Chondrocyte (in vitro differentiated cells): Measurements from ENCODE around the gene GJB1. TPM values are rescaled to one million over a fixed set of nuclear protein-coding genes. Genes with fewer than 3 reads are reported as not detected.

ENCODE experiments used
- DNase-seq: peaks from one replicate; pipeline ENCODE4 v3.0.0; 2021; ENCODE audit warnings: mixed read lengths, low spot score
- H3K27ac Mint-ChIP-seq: one replicate; pipeline ENCODE4 v1.8.0; 2021; ENCODE audit warnings: mild to moderate bottlenecking, moderate library complexity, mixed read lengths; ENCODE audit not compliant: unreplicated experiment
- H3K27me3 Mint-ChIP-seq: 2 replicates; pipeline ENCODE4 v1.8.0; 2021; ENCODE audit warnings: low read depth, mixed read lengths
- H3K36me3 Mint-ChIP-seq: 2 replicates; pipeline ENCODE4 v1.8.0; 2021; ENCODE audit warnings: low read depth, mixed read lengths
- H3K4me1 Mint-ChIP-seq: 2 replicates; pipeline ENCODE4 v1.8.0; 2021; ENCODE audit warnings: low read depth, mild to moderate bottlenecking, mixed read lengths
- H3K4me3 Mint-ChIP-seq: one replicate; pipeline ENCODE4 v1.8.0; 2021; ENCODE audit warnings: mild to moderate bottlenecking, moderate library complexity, mixed read lengths; ENCODE audit not compliant: unreplicated experiment
- H3K9me3 Mint-ChIP-seq: 2 replicates; pipeline ENCODE4 v1.8.0; 2021; ENCODE audit warnings: low read depth, mixed read lengths
- CTCF ChIP-seq: fragments of 200-600 bp; sonication (generic); IDR thresholded peaks from 2 replicates; pipeline ENCODE4 v1.5.0; 2021; ENCODE audit warnings: antibody characterized with exemption, mild to moderate bottlenecking, moderate library complexity
- total RNA-seq: library from RNA; stranded (reverse); gene quantifications from 3 replicates; pipeline ENCODE4 v1.2.1, GENCODE V29; 2021

The GJB1 gene
- total RNA-seq, 1 donor from 2014 or later: not detected

GRCh38 chrX:71183341-71183740 is 39.7 kb upstream of the GJB1 start:
- TF ChIP-seq CTCF: no peak
- peaks cover 14% of the 10 kb centered on the region for H3K4me1 Mint-ChIP-seq
- DNase-seq: no peak
- no peaks in the 10 kb centered on the region for H3K9me3 Mint-ChIP-seq
- H3K4me3 Mint-ChIP-seq: no peak overlapping the region
- H3K27ac Mint-ChIP-seq: no peak overlapping the region
- H3K36me3 Mint-ChIP-seq: no peaks in the 10 kb centered on the region
- no peaks in the 10 kb centered on the region for H3K27me3 Mint-ChIP-seq

GRCh38 chrX:71184092-71184491 is 38.9 kb upstream of the GJB1 start:
- no peak for TF ChIP-seq CTCF
- DNase-seq: no peak
- Mint-ChIP-seq H3K27ac (no peak overlapping the region), H3K27me3 (no peaks in the 10 kb centered on the region), H3K4me1 (peaks cover 14% of the 10 kb centered on the region), H3K36me3 (no peaks in the 10 kb centered on the region), H3K9me3 (no peaks in the 10 kb centered on the region), H3K4me3 (no peak overlapping the region)

- H3K27ac Mint-ChIP-seq: no peak overlapping the region
- TF ChIP-seq CTCF: no peak
Observed at GRCh38 chrX:71184803-71185495, 38.1 kb upstream of the GJB1 start.

GRCh38 chrX:71191248-71191647 is 31.8 kb upstream of the GJB1 start:
- no peaks in the 10 kb centered on the region for H3K27me3 Mint-ChIP-seq
- no peaks in the 10 kb centered on the region for H3K4me1 Mint-ChIP-seq
- no peak overlapping the region for H3K27ac Mint-ChIP-seq
- H3K9me3 Mint-ChIP-seq: no peaks in the 10 kb centered on the region
- no peak for TF ChIP-seq CTCF
- no peaks in the 10 kb centered on the region for H3K36me3 Mint-ChIP-seq
- H3K4me3 Mint-ChIP-seq: no peak overlapping the region
- no peak for DNase-seq

More at GRCh38 chrX:71184803-71185495, 38.1 kb upstream of the GJB1 start:
- Mint-ChIP-seq H3K27me3 (no peaks in the 10 kb centered on the region), H3K4me1 (peaks cover 14% of the 10 kb centered on the region), H3K4me3 (no peak overlapping the region), H3K36me3 (no peaks in the 10 kb centered on the region), H3K9me3 (no peaks in the 10 kb centered on the region)
- DNase-seq: no peak

- Mint-ChIP-seq H3K4me3 (no peak overlapping the region), H3K27ac (no peak overlapping the region)
Observed at GRCh38 chrX:71195964-71196649, 26.9 kb upstream of the GJB1 start.

More at GRCh38 chrX:71195964-71196649, 26.9 kb upstream of the GJB1 start:
- no peak for TF ChIP-seq CTCF
- H3K4me1 Mint-ChIP-seq: no peaks in the 10 kb centered on the region
- H3K9me3 Mint-ChIP-seq: peaks cover 7% of the 10 kb centered on the region
- DNase-seq: no peak
- H3K27me3 Mint-ChIP-seq: no peaks in the 10 kb centered on the region
- H3K36me3 Mint-ChIP-seq: no peaks in the 10 kb centered on the region
